Measurements from ENCODE around the gene GOLGA2.

DNA sequence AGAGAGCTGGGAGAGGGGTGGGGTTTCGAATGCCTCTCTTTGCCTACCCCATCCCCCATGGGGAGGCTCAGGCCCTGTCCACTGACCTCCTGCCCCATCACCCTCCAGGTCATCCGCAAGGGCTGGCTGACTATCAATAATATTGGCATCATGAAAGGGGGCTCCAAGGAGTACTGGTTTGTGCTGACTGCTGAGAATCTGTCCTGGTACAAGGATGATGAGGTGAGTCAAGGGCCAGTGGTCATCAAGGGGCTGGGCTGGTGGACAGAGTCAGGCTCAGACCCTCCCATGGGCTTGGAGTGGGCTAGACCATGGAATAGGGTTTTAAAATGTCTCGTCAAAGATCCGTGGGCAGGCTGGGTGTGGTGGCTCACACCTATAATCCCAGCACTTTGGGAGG lies 33.7 kb downstream of the GOLGA2 start:
- TF ChIP-seq, protein P1, sequence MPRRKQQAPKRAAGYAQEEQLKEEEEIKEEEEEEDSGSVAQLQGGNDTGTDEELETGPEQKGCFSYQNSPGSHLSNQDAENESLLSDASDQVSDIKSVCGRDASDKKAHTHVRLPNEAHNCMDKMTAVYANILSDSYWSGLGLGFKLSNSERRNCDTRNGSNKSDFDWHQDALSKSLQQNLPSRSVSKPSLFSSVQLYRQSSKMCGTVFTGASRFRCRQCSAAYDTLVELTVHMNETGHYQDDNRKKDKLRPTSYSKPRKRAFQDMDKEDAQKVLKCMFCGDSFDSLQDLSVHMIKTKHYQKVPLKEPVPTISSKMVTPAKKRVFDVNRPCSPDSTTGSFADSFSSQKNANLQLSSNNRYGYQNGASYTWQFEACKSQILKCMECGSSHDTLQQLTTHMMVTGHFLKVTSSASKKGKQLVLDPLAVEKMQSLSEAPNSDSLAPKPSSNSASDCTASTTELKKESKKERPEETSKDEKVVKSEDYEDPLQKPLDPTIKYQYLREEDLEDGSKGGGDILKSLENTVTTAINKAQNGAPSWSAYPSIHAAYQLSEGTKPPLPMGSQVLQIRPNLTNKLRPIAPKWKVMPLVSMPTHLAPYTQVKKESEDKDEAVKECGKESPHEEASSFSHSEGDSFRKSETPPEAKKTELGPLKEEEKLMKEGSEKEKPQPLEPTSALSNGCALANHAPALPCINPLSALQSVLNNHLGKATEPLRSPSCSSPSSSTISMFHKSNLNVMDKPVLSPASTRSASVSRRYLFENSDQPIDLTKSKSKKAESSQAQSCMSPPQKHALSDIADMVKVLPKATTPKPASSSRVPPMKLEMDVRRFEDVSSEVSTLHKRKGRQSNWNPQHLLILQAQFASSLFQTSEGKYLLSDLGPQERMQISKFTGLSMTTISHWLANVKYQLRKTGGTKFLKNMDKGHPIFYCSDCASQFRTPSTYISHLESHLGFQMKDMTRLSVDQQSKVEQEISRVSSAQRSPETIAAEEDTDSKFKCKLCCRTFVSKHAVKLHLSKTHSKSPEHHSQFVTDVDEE (CRISPR knock-in tag; IDR thresholded peaks at IDR 0.05) = no peak
- TF ChIP-seq ARNTL (CRISPR knock-in tag; IDR thresholded peaks at IDR 0.05; ENCODE audit: borderline replicate concordance, low read depth) (no peak), OSR1 (CRISPR knock-in tag; IDR thresholded peaks at IDR 0.05) (no peak), GLIS3 (CRISPR knock-in tag; IDR thresholded peaks at IDR 0.05) (no peak), ZFP30 (CRISPR knock-in tag; IDR thresholded peaks at IDR 0.05) (no peak), ZNF8 (CRISPR knock-in tag; IDR thresholded peaks at IDR 0.05) (no peak), SNAI2 (CRISPR knock-in tag; IDR thresholded peaks at IDR 0.05) (no peak)
